ENCODE measurements around the gene OSBPL6.

Gene OSBPL6

GRCh38 chr2:178297091-178297411, 102.7 kb downstream of the OSBPL6 start:
- no peaks in the 10 kb centered on the region for H3K27me3 ChIP-seq (replicated peaks)
- no peaks in the 10 kb centered on the region for H3K36me3 ChIP-seq (replicated peaks)
- H3K4me3 ChIP-seq (ENCODE audit: low read depth, low read length) = no peak overlapping the region
- DNase-seq = no peak
- in situ Hi-C loops (cut with HindIII; ENCODE audit: low pct_ligation_motif_present, low sequenced_read_pairs) = loop anchor here (25.0 kb wide), 1 partner anchor 160 kb away; no protein-coding TSS in a partner anchor
- H3K27ac ChIP-seq = no peak overlapping the region
- no peak for TF ChIP-seq CTCF (IDR thresholded peaks at IDR 0.05; ENCODE audit: low read depth, low read length, missing control alignments)

GRCh38 chr2:178298785-178299212, 104.5 kb downstream of the OSBPL6 start:
- no peak for DNase-seq
- in situ Hi-C loops (cut with HindIII; ENCODE audit: low pct_ligation_motif_present, low sequenced_read_pairs) = loop anchor here (25.0 kb wide), 1 partner anchor 161 kb away; no protein-coding TSS in a partner anchor
- Histone ChIP-seq H3K27me3 (replicated peaks) (no peaks in the 10 kb centered on the region), H3K27ac (no peak overlapping the region), H3K36me3 (replicated peaks) (no peaks in the 10 kb centered on the region), H3K4me3 (ENCODE audit: low read depth, low read length) (no peak overlapping the region)
- TF ChIP-seq CTCF (IDR thresholded peaks at IDR 0.05; ENCODE audit: low read depth, low read length, missing control alignments) = no peak

GRCh38 chr2:178301649-178302238, 107.4 kb downstream of the OSBPL6 start:
- in situ Hi-C loops (cut with HindIII; ENCODE audit: low pct_ligation_motif_present, low sequenced_read_pairs) = no loop called here
- no peak for TF ChIP-seq CTCF (IDR thresholded peaks at IDR 0.05; ENCODE audit: low read depth, low read length, missing control alignments)
- Histone ChIP-seq H3K4me3 (ENCODE audit: low read depth, low read length) (no peak overlapping the region), H3K36me3 (replicated peaks) (no peaks in the 10 kb centered on the region), H3K27me3 (replicated peaks) (no peaks in the 10 kb centered on the region), H3K27ac (no peak overlapping the region)
- DNase-seq = no peak

GRCh38 chr2:178304333-178304732, 110.0 kb downstream of the OSBPL6 start:
- no peak overlapping the region for H3K27ac ChIP-seq
- H3K27me3 ChIP-seq (replicated peaks) = no peaks in the 10 kb centered on the region
- DNase-seq = no peak
- TF ChIP-seq CTCF (IDR thresholded peaks at IDR 0.05; ENCODE audit: low read depth, low read length, missing control alignments) = no peak
- no peaks in the 10 kb centered on the region for H3K36me3 ChIP-seq (replicated peaks)
- no peak overlapping the region for H3K4me3 ChIP-seq (ENCODE audit: low read depth, low read length)
- in situ Hi-C loops (cut with HindIII; ENCODE audit: low pct_ligation_motif_present, low sequenced_read_pairs) = no loop called here

- H3K36me3 ChIP-seq (replicated peaks) = no peaks in the 10 kb centered on the region
- no peaks in the 10 kb centered on the region for H3K27me3 ChIP-seq (replicated peaks)
- in situ Hi-C loops (cut with HindIII; ENCODE audit: low pct_ligation_motif_present, low sequenced_read_pairs) = no loop called here
- no peak overlapping the region for H3K27ac ChIP-seq
- no peak overlapping the region for H3K4me3 ChIP-seq (ENCODE audit: low read depth, low read length)
- peak; percentile 85 for TF ChIP-seq CTCF (IDR thresholded peaks at IDR 0.05; ENCODE audit: low read depth, low read length, missing control alignments)
- peak; percentile 55 for DNase-seq
Observed at GRCh38 chr2:178306352-178307073, 112.2 kb downstream of the OSBPL6 start.

Measured in brain microvascular endothelial cell (primary cell).